ENCODE measurements around the gene INF2.
A peak's percentile ranks its signal among the peaks of the same experiment; 100 is the strongest.
"Not testable (repeated sequence)": the region's sequence is repeated elsewhere in the genome, so short reads cannot be mapped to it uniquely, and the experiment has no call there.

INF2 gene

GRCh38 chr14:104689109-104689880 lies at the start of gene INF2:
Gene INF2, plus strand, starts transcription at chr14:104689618. Its CDS starts 11,748 bp downstream, at chr14:104701366.
- DNase-seq (ENCODE audit: low read depth in 1 of 2, low spot score in 1 of 2), result no peak

DNA sequence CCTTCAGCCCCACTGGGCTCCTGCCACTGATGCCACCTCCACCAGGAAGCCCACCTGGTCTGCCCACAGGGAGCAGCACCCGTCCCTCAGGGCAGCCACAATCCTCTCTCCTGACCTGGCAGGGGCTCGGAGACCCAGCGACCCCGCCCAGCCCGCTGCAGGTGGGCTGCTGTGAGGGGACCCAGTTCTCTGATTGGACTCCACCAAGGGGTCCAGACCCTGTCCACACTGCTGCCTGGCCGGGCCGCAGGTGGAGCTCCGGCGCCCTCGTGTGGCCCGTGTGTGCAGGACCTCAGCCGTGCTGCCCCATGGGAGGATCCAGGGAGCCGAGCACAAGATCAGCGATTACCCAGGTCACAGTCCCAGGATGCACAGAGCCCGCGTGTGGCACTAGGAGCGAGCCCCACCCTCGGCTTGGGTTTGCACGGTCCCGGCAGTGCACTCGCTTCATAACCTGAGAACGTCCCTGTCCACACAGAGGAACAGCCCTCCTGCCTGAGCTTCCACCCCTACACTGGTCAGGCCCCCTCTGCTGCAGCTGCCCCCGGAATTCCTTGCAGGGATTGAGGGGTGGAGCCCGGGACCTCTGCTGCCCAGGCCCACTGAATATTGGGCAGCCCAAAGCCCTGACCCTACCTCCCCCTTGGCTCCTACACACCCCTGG lies 49.4 kb upstream of the INF2 start:
- peak; percentile 20 to 22 for DNase-seq (ENCODE audit: low read depth in 1 of 2, low spot score in 1 of 2)

GRCh38 chr14:104640681-104641080 lies 48.7 kb upstream of the INF2 start:
- no peak for DNase-seq (ENCODE audit: low read depth in 1 of 2, low spot score in 1 of 2)

DNA sequence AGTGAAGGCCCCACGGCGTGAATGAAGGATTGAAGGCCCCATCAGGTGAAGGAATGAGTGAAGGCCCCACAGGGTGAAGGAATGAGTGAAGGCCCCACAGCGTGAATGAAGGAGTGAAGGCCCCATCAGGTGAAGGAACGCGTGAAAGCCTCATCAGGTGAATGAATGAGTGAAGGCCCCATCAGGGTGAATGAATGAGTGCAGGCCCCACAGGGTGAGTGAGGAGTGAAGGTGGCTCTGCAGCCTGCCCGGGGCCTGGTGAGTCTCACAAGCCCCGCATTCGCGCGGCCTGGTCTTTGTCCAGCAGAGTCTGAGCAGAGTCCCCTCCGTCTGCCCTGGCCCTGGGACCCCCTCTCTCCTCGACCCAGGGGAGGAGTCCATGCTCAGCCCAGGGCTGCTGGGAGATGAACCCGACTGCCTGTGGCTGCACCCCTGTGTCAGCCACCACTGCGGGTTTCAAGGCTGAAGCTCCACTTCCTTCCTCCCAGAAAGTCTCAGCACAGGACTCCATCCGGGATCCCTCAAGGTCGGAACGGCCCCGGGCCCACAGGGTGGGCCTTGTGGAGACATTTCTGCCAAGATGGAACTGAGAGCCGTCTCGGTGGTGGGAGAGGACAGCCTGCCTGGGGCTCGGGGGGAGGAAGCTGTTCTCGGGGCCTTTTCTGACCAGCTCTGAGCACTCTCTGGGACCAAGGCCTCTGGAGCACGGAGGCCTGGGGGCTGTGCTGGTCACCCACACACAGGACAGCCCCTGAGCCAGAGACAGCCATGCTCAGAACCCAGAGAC lies 47.5 kb upstream of the INF2 start:
- DNase-seq (ENCODE audit: low read depth in 1 of 2, low spot score in 1 of 2), result no peak

GRCh38 chr14:104642540-104642868 lies 46.9 kb upstream of the INF2 start:
- no peak for DNase-seq (ENCODE audit: low read depth in 1 of 2, low spot score in 1 of 2)

GRCh38 chr14:104643306-104643705 lies 46.1 kb upstream of the INF2 start:
- DNase-seq (ENCODE audit: low read depth in 1 of 2, low spot score in 1 of 2), result no peak

DNA sequence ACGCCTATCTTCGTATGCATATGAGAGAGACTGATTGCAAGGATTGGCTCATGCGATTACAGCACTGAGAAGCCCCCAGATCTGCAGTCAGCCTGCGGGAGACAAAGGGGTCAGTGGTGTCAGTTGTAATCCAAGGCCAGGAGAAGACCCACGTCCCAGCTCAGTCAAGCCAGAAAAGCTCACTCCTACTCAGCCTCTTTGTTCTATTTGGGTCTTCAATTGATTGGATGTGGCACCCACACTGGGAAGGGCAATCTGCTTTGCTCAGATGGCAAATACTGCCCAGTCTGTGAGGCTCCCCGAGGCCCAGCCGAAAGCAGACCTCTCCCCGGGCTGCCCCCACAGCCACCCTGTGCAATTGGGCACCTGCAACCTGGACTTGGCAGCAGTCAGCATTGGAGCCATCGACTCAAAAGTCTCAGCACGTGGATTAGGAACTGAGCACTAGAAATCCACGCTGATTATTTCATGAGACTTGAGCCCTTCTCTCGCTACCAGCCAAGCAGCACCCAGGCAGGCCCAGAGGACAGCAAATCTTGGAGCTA lies 45.3 kb upstream of the INF2 start:
- DNase-seq (ENCODE audit: low read depth in 1 of 2, low spot score in 1 of 2), result no peak

DNA sequence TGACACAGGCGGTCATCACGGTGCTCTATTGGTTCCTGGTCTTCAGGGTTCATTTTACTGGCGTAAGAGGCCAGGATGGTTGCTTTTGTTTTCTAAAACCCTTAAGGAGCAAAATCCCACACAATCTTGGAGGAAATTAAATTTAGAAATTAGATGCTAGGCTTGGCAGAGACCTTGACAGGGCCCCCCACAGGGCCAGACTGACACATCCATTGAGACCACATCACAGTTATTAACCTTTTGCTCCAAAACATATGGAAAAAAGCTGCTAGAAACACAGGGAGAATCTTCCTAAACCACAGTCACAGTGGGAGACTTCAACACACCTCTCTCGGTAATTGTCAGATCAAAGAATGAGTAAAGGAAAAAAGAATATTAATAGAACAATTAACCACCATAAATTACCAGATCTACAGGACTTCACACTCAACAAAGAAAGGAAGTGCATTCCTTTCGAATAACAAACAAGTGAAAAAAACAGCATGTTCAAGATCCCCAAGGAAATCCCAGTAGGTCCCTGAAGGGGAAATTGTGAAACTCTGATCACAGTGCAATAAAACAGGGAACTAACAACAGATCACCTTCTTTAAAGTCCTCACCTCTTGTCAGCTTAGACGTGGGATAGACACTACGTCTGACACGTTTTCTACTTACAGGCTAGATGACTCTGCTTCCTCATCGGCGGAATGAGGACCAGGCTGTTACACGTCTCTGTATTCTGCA lies 44.6 kb upstream of the INF2 start:
- no peak for DNase-seq (ENCODE audit: low read depth in 1 of 2, low spot score in 1 of 2)

DNA sequence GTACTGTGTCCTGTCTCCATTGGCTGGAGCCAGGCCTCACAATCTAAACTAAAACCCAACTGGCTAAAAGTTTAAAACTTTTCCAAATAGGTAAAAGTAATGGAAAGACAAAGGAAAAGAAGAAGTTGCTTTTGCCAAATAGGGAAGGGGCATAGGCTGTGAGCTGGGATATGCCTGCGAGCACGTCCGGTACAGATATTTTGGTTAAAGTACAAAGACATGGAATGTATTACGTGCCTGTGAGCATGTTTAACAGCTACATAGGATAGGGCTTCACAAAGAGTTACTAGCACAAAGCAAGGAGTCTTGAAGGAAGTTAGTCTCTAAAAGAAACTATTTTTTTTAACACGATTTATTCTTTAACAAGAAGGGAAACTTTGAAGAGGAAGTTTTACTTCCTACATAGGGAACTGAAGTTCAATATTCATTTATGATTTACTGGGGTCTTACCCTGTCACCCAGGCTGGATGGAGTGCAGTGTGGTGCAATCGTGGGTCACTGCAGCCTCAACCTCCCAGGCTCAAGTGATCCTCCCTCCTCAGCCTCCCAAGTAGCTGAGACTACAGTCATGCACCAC lies 41.9 kb upstream of the INF2 start:
- no peak for DNase-seq (ENCODE audit: low read depth in 1 of 2, low spot score in 1 of 2)

- DNase-seq (ENCODE audit: low read depth in 1 of 2, low spot score in 1 of 2), result peak; percentile 49 to 51
Measured at GRCh38 chr14:104650057-104650980, 39.1 kb upstream of the INF2 start.

DNA sequence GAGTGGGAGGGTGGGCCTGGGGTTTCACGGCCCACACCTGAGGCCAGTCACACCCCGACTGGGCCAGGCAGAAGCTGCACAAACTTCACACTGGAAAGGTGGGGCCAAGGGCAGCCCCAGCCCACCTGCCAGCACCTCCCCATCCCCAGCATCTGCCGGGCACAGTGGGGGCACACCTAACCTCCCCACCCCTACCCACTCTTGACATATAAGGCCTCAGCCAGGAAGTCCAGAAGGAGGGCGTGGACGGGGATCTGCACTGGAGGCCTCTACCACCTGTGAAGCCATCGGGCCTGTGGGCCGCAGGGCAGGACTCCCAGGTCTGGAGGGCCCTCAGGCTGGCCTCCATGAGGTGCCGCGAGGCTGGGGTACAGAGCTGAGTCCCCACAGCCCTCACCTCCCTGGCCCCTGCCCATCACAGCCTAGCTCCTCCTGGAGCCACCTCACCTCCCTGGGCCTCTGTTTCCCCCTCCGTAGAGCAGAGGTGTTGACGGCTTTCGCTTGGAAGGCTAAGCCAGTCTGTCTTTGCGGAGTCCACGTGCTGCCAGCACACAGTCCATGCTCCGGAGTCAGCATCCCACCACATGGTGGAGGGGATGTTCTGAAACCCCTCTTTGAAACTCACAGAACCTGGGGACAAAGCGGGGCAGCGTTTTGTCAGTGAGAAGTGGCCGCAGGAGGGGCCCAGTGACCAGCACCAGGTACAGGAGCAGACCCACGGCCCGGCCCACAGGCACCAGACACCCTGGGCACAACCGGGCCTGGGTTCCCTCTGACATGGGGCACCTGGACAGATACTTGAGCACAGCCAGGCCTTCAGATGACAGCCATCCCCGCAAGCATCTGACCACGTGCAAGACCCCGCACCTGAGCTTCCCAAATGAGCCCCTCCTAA lies 38.2 kb upstream of the INF2 start:
- no peak for DNase-seq (ENCODE audit: low read depth in 1 of 2, low spot score in 1 of 2)

- DNase-seq (ENCODE audit: low read depth in 1 of 2, low spot score in 1 of 2), result no peak
Measured at GRCh38 chr14:104651876-104652260, 37.5 kb upstream of the INF2 start.

- no peak for DNase-seq (ENCODE audit: low read depth in 1 of 2, low spot score in 1 of 2)
Measured at GRCh38 chr14:104652386-104652785, 37.0 kb upstream of the INF2 start.

GRCh38 chr14:104653130-104653920 lies 36.1 kb upstream of the INF2 start:
- not testable (repeated sequence) for DNase-seq (ENCODE audit: low read depth in 1 of 2, low spot score in 1 of 2)

DNA sequence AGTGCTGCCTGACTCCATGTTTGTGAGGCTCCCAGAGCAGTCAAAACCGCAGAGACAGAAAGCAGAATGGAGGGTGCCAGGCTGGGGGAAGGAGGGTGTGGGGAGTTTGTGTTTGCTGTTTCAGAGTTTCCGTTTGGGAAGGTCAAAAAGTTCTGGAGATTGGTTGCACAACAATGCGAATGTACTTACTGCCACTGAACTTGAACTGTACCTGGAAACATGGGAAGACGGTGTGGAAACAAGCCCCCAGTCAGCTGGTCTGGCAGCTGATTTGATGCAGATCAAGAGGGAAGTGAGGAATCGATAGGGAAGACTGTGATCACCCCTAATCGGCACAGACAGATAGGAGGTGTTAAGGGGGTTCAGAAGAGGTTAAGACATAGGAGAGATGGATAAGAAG lies 35.3 kb upstream of the INF2 start:
- no peak for DNase-seq (ENCODE audit: low read depth in 1 of 2, low spot score in 1 of 2)

DNA sequence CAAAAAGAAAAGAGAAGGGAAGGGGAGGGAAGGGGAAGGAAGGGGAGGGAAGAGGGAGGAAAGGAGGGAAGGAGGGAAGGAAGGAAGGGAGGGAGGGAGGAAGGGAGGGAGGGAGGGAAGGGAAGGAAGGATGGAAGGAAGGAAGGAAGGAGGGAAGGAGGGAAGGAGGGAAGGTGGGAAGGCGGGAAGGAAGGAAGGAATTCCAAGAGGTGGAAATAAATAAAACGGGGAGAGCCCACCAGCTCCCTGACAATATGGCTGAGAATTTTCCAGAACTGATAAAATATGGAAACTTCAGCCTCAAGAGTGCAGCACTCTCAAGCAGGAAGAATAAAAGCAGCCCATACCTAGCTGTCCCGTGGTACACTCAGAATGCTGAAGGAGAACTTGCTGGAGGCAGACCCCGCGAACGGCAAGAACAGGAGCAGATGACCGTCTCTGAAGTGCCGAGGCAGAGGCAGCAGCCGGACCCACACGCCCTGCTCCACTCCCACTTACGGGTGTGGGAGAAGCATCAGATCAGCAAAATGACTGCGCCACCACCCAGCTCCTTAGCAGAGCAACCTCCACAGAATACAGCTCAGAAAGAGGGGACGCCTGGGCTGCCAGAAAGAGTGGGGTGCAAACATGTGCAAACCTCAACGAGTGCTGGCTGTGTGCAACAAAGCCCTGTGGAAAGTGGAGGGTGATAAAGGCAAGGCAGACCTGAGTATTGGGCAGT lies 34.1 kb upstream of the INF2 start:
- DNase-seq (ENCODE audit: low read depth in 1 of 2, low spot score in 1 of 2), result no peak

- no peak for DNase-seq (ENCODE audit: low read depth in 1 of 2, low spot score in 1 of 2)
Measured at GRCh38 chr14:104656014-104656714, 33.3 kb upstream of the INF2 start.
